Activated naive CD8-positive, alpha-beta T cell (primary cell): ENCODE data around the gene SLC14A1.
"Not testable (repeated sequence)": the region's sequence is repeated elsewhere in the genome, so short reads cannot be mapped to it uniquely, and the experiment has no call there.

Source experiments
- H3K27ac Mint-ChIP-seq: one replicate; pipeline ENCODE4 v1.8.0; 2021; ENCODE audit warnings: mixed read lengths
- H3K27me3 Mint-ChIP-seq: one replicate; pipeline ENCODE4 v1.8.0; 2021; ENCODE audit warnings: mixed read lengths
- H3K36me3 Mint-ChIP-seq: one replicate; pipeline ENCODE4 v1.8.0; 2021; ENCODE audit warnings: mixed read lengths
- H3K4me1 Mint-ChIP-seq: one replicate; pipeline ENCODE4 v1.8.0; 2021; ENCODE audit warnings: low read depth, mixed read lengths
- H3K4me3 Mint-ChIP-seq: one replicate; pipeline ENCODE4 v1.8.0; 2021; ENCODE audit warnings: mild to moderate bottlenecking, mixed read lengths
- H3K9me3 Mint-ChIP-seq: one replicate; pipeline ENCODE4 v1.8.0; 2021; ENCODE audit warnings: low read depth, mixed read lengths

Gene SLC14A1

DNA sequence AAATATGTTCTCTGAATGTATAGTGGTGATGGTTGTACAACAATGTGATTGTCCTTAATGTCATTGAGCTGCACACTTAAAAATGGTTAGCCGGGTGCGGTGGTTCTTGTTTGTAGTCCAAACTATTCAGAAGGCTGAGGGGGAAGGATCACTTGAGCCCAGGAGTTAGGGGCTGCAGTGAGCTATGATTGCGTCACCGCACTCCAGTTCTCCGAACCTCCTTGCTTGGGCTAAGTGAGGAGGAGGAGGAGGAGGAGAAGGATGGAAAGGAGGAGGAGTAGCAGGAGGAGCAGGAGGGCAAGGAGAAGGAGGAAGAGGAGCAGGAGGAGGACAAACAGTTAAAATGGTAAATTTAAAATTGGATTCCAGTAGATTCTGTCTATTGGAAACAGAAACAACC, 10.5 kb downstream of the SLC14A1 start:
- Mint-ChIP-seq H3K4me1 (no peaks in the 10 kb centered on the region), H3K27me3 (no peaks in the 10 kb centered on the region), H3K36me3 (peaks cover 10% of the 10 kb centered on the region), H3K27ac (no peak overlapping the region), H3K4me3 (no peak overlapping the region), H3K9me3 (no peaks in the 10 kb centered on the region)

DNA sequence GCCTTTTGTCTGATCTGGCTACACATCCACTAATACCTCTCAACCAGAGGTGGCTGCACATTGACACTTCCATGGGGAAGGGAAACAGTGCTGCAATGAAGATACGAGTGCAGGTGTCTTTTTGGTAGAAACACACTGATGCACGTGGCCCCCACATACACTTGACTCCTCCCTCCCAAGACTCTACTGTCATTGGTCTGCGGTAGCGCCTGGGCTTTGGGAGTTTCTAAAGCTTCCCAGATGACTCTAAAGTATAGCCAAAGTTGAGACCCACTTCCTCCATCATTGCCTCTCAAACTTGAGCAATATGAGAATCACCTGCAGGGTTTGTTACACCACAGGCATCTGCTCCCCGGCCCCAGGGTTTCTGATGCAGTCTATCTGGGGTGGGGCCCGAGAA, 11.0 kb downstream of the SLC14A1 start:
- Mint-ChIP-seq H3K4me3 (no peak overlapping the region), H3K4me1 (no peaks in the 10 kb centered on the region), H3K27ac (no peak overlapping the region), H3K27me3 (no peaks in the 10 kb centered on the region), H3K36me3 (peaks cover 12% of the 10 kb centered on the region), H3K9me3 (no peaks in the 10 kb centered on the region)

DNA sequence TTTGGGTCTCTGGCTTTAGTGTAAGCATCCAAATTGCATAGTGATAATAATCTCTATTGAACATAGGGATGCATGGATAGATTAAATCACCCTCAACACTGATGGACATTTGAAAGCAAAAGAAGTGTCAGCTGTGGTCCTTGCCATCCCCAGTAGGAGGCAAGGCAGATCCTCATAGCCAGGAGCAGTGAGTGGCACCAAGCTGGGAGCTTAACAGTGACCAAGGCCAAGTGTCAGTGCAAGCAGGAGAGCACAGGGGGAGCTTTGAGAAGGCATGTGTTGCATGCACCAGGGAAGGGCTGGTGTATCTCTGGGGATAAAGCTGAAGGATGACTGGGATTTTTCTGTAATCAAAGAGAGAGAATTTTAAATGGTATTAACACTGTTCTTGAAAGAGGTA, 14.7 kb downstream of the SLC14A1 start:
- Mint-ChIP-seq H3K36me3 (peaks cover 11% of the 10 kb centered on the region), H3K27me3 (no peaks in the 10 kb centered on the region), H3K9me3 (no peaks in the 10 kb centered on the region), H3K4me3 (no peak overlapping the region), H3K27ac (no peak overlapping the region), H3K4me1 (no peaks in the 10 kb centered on the region)

DNA sequence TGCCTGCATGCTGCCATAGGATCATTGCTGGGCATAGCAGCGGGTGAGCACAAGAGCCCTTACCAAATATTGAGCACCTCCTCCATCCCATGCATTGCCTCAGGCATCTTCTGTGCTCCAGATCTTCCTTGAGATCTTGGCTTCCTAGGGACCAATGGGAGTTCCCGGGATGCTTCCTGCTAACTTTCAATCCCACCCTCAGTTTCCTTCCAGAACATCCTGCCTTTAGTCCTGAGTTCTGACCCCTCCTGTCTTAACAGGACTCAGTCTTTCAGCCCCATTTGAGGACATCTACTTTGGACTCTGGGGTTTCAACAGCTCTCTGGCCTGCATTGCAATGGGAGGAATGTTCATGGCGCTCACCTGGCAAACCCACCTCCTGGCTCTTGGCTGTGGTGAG, 15.3 kb downstream of the SLC14A1 start:
- Mint-ChIP-seq H3K9me3 (no peaks in the 10 kb centered on the region), H3K36me3 (peaks cover 11% of the 10 kb centered on the region), H3K27ac (no peak overlapping the region), H3K4me1 (no peaks in the 10 kb centered on the region), H3K4me3 (no peak overlapping the region), H3K27me3 (no peaks in the 10 kb centered on the region)

DNA sequence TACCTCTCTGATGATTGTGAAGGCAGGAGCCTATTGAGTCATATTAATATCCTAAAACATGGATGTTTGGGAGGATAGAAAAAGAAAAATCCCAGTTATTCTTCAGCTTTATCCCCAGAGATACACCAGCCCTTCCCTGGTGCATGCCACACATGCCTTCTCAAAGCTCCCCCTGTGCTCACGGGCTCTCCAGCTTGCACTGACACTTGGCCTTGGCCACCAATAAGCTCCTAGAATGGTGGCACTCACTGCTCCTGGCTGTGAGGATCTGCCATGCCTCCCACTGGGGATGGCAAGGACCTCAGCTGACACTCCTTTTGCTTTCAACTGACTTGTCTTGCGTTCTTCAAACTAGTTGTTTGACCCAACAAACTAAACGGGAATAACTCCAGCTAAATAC, 15.9 kb downstream of the SLC14A1 start:
- Mint-ChIP-seq H3K27me3 (no peaks in the 10 kb centered on the region), H3K4me1 (no peaks in the 10 kb centered on the region), H3K36me3 (peaks cover 13% of the 10 kb centered on the region), H3K4me3 (no peak overlapping the region), H3K9me3 (no peaks in the 10 kb centered on the region), H3K27ac (no peak overlapping the region)

DNA sequence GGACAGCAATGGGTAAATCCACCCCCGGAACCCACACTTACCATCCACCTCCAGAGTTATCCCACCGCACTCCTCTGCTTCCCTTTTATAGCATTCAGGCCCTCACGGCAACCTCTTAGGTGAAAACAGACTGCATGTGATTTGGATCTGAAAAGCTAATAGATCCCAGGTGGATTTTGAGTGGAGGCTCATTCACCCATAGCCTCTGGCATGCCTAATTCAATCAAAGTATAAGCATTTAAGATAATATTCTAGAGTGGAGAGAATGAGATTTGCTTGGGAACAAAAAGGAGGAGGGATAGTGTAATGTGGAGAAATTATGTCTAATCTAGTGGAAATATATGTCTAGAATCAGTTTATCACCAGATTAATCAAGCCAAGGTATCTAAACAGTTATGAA, 17.1 kb downstream of the SLC14A1 start:
- Mint-ChIP-seq H3K4me1 (no peaks in the 10 kb centered on the region), H3K4me3 (no peak overlapping the region), H3K36me3 (peaks cover 13% of the 10 kb centered on the region), H3K9me3 (no peaks in the 10 kb centered on the region), H3K27me3 (no peaks in the 10 kb centered on the region), H3K27ac (no peak overlapping the region)

DNA sequence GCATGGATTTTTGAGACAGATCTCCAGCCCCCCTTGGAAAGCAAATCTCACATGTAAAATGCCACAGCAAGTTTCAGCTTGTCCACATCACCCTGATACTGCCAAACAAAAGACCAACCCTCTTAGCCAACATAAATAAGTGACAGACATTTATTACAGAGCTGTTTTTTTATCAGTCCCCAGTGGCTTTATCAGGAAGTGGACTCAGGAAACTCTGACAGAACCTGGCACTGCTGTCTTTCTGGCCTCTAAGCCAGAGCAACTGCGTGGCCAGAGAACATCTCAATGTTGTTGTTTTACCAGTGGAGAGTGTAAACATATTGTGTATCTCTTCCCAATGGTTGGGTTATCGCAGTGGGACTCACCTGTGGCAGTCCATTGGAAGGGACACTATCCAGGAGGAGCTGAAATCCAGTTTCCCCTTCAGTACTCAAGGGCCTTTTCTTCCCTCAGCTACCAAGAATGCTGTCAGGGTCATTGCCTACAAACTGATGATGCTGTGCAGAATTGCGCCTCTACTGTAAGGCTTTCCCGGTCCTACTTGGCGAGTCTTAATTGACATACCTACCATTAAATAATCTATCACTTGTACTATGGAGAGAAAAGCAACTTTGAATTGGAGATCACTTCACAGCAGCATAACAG, 22.0 kb downstream of the SLC14A1 start:
- H3K27me3 Mint-ChIP-seq = no peaks in the 10 kb centered on the region
- H3K4me1 Mint-ChIP-seq = no peaks in the 10 kb centered on the region
- H3K27ac Mint-ChIP-seq = no peak overlapping the region
- H3K9me3 Mint-ChIP-seq = no peaks in the 10 kb centered on the region
- H3K4me3 Mint-ChIP-seq = no peak overlapping the region
- peaks cover 3% of the 10 kb centered on the region for H3K36me3 Mint-ChIP-seq

DNA sequence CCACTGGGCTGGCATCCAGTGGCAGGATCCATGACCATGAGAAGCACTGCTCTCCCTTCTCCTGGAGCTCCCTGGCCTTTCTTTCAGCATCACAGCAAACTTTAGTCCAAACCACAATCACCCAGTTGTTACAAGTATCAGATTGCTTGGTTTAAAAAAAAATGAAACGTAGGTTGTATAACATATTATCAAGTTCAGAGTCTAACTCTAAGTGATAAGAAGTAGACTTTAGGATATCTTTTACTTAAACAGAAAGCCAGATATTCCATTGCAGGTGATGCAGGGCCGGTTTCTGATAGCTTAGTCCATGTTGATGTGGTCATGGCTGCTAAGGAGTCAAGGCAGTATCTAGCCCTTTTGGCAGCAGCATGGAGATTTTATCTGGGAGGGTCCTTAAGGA, 24.5 kb downstream of the SLC14A1 start:
- H3K4me1 Mint-ChIP-seq = no peaks in the 10 kb centered on the region
- no peaks in the 10 kb centered on the region for H3K27me3 Mint-ChIP-seq
- no peak overlapping the region for H3K27ac Mint-ChIP-seq
- no peak overlapping the region for H3K4me3 Mint-ChIP-seq
- H3K9me3 Mint-ChIP-seq = no peaks in the 10 kb centered on the region
- peaks cover 3% of the 10 kb centered on the region for H3K36me3 Mint-ChIP-seq

DNA sequence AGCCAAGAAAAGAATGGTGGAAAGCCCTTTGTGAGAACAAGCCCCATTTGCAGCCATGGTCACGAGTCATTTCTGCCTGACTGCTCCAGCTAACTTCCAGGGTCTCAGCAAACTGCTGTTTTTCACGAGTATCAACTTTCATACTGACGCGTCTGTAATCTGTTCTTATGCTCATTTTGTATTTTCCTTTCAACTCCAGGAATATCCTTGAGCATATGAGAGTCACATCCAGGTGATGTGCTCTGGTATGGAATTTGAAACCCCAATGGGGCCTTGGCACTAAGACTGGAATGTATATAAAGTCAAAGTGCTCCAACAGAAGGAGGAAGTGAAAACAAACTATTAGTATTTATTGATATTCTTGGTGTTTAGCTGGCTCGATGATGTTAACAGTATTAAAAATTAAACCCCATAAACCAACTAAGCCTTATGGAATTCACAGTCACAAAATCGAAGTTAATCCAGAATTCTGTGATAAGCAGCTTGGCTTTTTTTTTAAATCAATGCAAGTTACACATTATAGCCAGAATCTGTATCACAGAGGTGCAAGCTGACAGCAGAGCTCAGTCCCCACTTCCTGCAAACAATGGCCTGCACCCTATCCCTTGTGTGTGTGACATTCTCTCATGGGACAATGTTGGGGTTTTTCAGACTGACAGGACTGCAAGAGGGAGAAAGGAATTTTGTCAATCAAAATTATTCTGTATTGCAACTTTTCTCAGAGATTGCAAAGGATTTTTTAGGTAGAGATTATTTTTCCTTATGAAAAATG, 26.1 kb downstream of the SLC14A1 start:
- no peak overlapping the region for H3K27ac Mint-ChIP-seq
- H3K27me3 Mint-ChIP-seq = peaks cover 3% of the 10 kb centered on the region
- H3K4me1 Mint-ChIP-seq = no peaks in the 10 kb centered on the region
- no peaks in the 10 kb centered on the region for H3K36me3 Mint-ChIP-seq
- no peaks in the 10 kb centered on the region for H3K9me3 Mint-ChIP-seq
- no peak overlapping the region for H3K4me3 Mint-ChIP-seq

DNA sequence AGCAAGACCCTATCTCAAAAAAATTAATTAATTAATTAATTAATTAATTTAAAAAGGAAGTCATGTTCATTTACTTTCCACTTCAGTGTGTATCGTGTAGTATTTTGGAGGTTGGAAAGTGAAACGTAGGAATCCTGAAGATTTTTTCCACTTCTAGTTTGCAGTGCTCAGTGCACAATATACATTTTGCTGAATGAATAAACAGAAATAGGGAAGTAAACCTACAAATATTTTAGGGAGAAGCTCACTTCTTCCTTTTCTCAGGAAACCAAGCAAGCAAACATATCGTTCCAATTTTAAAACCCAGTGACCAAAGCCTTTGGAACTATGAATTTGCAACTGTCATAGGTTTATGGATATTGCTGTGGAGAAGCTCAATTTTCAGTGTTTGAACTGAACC, 27.8 kb downstream of the SLC14A1 start:
- H3K27ac Mint-ChIP-seq = no peak overlapping the region
- no peak overlapping the region for H3K4me3 Mint-ChIP-seq
- no peaks in the 10 kb centered on the region for H3K4me1 Mint-ChIP-seq
- H3K9me3 Mint-ChIP-seq = no peaks in the 10 kb centered on the region
- H3K36me3 Mint-ChIP-seq = no peaks in the 10 kb centered on the region
- peaks cover 7% of the 10 kb centered on the region for H3K27me3 Mint-ChIP-seq

DNA sequence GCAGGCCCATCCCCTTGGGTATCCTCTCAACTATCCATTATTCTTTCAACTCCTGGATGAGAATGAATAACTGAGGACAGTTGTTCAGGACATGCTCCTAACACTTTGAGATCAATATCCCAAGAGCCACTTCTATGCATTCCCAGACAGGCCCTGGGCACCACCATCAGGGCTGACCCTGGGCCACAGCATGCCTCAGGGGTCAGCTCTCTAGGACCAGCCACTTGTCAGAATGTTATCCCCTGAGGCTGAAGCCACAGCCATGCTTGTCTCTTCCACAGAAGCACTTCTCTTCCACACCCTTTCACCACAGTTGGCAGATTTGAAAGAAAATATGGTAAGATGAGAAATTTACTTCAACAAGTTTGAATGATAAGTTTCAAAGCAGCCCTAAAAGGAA, 28.7 kb downstream of the SLC14A1 start:
- Mint-ChIP-seq H3K36me3 (no peaks in the 10 kb centered on the region), H3K27ac (no peak overlapping the region), H3K27me3 (peaks cover 7% of the 10 kb centered on the region), H3K4me3 (no peak overlapping the region), H3K9me3 (no peaks in the 10 kb centered on the region), H3K4me1 (no peaks in the 10 kb centered on the region)

DNA sequence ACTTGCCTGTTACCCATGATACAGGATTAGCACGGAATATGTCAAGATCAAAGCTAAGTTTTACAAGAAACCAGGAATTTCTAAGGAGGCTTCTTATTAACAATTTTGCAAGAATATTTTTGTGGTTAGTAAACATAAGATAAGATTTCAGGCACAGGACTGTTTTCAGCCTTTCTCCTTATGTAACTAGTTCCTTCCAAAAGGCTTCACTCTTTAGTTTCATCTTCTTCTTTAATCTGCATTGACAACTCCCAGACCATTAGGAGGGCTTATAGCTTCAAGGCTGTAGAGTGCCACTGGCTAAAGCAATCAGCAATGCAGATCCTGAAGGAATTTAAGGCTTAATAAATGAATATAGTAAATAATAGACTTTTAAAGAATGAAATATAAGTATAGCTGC, 29.3 kb downstream of the SLC14A1 start:
- H3K4me1 Mint-ChIP-seq = no peaks in the 10 kb centered on the region
- no peak overlapping the region for H3K4me3 Mint-ChIP-seq
- no peak overlapping the region for H3K27ac Mint-ChIP-seq
- no peaks in the 10 kb centered on the region for H3K9me3 Mint-ChIP-seq
- peaks cover 7% of the 10 kb centered on the region for H3K27me3 Mint-ChIP-seq
- no peaks in the 10 kb centered on the region for H3K36me3 Mint-ChIP-seq

DNA sequence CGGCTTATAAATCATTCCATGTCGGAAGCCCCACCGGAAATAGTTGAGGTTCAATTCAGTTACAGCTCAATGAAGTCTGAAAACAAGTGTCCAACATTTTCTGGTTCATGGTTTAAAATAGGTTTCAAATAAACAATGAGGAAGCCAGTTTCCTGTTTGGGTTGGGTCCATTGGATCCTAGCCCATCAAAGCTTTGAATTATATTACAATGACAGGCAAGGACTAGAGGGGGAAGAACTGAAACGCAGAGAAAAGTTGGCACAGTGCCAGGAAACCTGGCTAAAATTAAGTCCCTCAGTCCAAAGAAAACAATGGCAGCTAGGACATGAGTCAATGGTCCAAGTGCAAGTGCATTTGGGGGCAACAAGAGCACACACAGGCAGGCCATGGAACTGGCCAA, 32.0 kb downstream of the SLC14A1 start:
- Mint-ChIP-seq H3K4me3 (no peak overlapping the region), H3K36me3 (no peaks in the 10 kb centered on the region), H3K27ac (no peak overlapping the region), H3K27me3 (peaks cover 7% of the 10 kb centered on the region), H3K4me1 (no peaks in the 10 kb centered on the region), H3K9me3 (no peaks in the 10 kb centered on the region)

DNA sequence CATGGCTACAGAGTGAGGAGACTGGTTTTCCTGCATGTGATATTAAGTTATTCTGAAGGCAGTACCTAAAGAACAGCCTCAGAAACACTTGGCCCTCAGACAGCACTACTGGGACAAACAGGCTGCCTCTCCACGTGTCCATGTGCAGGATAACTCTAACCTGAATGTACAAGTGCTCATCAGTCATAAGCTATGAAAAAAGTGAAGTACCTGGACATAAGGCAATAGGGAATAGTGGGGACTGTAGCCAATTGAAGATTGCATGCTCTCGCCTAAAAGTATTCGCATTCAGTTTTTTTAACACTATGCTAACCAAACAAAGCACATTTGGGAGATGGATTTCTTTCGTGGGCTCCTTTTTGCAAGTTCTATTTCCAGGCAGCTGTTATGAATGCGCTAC, 33.0 kb downstream of the SLC14A1 start:
- H3K27ac Mint-ChIP-seq = no peak overlapping the region
- H3K27me3 Mint-ChIP-seq = peaks cover 7% of the 10 kb centered on the region
- H3K9me3 Mint-ChIP-seq = no peaks in the 10 kb centered on the region
- H3K36me3 Mint-ChIP-seq = no peaks in the 10 kb centered on the region
- no peak overlapping the region for H3K4me3 Mint-ChIP-seq
- no peaks in the 10 kb centered on the region for H3K4me1 Mint-ChIP-seq

DNA sequence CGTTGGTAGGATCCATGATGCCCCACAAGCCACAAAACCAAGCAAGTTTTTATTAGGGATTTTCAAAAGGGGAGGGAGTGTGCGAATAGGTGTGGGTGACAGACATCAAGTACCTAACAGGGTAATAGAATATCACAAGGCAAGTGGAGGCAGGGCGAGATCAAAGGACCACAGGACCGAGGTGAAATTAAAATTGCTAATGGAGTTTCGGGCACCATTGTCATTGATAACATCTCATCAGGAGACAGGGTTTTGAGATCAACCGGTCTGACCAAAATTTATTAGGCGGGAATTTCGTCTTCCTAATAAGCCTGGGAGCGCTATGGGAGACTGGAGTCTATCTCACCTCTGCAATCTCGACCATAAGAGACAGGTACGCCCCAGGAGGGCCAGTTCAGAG, 33.7 kb downstream of the SLC14A1 start:
- H3K27ac Mint-ChIP-seq, H3K4me3 Mint-ChIP-seq, H3K27me3 Mint-ChIP-seq, H3K4me1 Mint-ChIP-seq, H3K9me3 Mint-ChIP-seq, H3K36me3 Mint-ChIP-seq: not testable (repeated sequence)

DNA sequence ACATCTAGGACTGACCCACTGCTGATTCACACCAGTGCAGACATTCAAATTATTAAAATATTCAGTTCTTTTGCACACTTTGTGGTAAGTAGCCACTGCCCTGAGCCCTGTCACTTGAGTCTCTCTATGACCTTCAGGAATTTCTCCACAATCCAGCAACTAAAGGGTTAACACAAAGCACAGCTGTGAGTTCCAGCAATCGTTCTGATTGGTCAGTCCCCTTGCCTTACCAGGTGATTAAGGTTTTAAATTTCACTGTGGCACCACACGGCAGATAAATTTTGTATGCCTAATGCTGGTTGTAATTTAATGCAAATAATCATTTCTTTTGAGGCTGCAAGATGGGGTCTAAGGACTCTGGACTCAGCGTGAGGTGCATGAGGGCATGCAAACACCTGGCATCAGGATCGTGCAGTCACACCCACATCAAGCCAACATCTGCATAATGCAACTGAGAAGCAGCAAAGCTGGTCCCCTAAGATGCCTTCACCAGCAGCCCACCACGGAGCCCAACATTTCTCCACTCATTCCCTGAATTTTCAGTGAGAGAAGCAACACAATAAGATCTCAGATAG, 36.6 kb downstream of the SLC14A1 start:
- no peaks in the 10 kb centered on the region for H3K36me3 Mint-ChIP-seq
- H3K9me3 Mint-ChIP-seq = no peaks in the 10 kb centered on the region
- H3K27me3 Mint-ChIP-seq = peaks cover 1% of the 10 kb centered on the region
- no peak overlapping the region for H3K4me3 Mint-ChIP-seq
- no peak overlapping the region for H3K27ac Mint-ChIP-seq
- no peaks in the 10 kb centered on the region for H3K4me1 Mint-ChIP-seq
